ENCODE results near the gene CHST6.
"Not testable (repeated sequence)": the region's sequence is repeated elsewhere in the genome, so short reads cannot be mapped to it uniquely, and the experiment has no call there.

The CHST6 gene

GRCh38 chr16:75472908-75473877, 22.0 kb downstream of the CHST6 start:
- DNase-seq: no peak

GRCh38 chr16:75471723-75472633, 23.3 kb downstream of the CHST6 start:
- peak; percentile 19 for DNase-seq

GRCh38 chr16:75466760-75467159, 28.5 kb downstream of the CHST6 start:
- DNase-seq: no peak

GRCh38 chr16:75464122-75464918, 30.9 kb downstream of the CHST6 start, which contains the start of gene TMEM170A:
Gene TMEM170A, minus strand, starts transcription at chr16:75464689. Its CDS starts 89 bp downstream, at chr16:75464600.
- DNase-seq: peak; percentile 90

GRCh38 chr16:75463389-75464121, 31.7 kb downstream of the CHST6 start:
- not testable (repeated sequence) for DNase-seq

GRCh38 chr16:75462806-75463205, 32.4 kb downstream of the CHST6 start:
- no peak for DNase-seq

GRCh38 chr16:75461575-75461974, 33.7 kb downstream of the CHST6 start:
- no peak for DNase-seq

- DNase-seq: no peak
These were observed 34.8 kb downstream of the CHST6 start for GRCh38 chr16:75460446-75460845.

GRCh38 chr16:75459691-75460090, 35.5 kb downstream of the CHST6 start:
- DNase-seq: no peak

GRCh38 chr16:75458439-75458838, 36.8 kb downstream of the CHST6 start:
- DNase-seq: no peak

- DNase-seq: no peak
These were observed 37.2 kb downstream of the CHST6 start for GRCh38 chr16:75458029-75458428.

GRCh38 chr16:75457485-75458021, 37.7 kb downstream of the CHST6 start:
- DNase-seq: no peak

- DNase-seq: no peak
These were observed 38.3 kb downstream of the CHST6 start for GRCh38 chr16:75456971-75457370.

GRCh38 chr16:75456486-75456885, 38.8 kb downstream of the CHST6 start:
- DNase-seq: not testable (repeated sequence)

- DNase-seq: no peak
These were observed 39.6 kb downstream of the CHST6 start for GRCh38 chr16:75455677-75456076.

GRCh38 chr16:75452464-75453190, 42.6 kb downstream of the CHST6 start:
- no peak for DNase-seq

- DNase-seq: no peak
These were observed 48.8 kb downstream of the CHST6 start for GRCh38 chr16:75446416-75446815.

- DNase-seq: no peak
These were observed 49.9 kb downstream of the CHST6 start for GRCh38 chr16:75445298-75445697.

GRCh38 chr16:75443298-75443697, 51.9 kb downstream of the CHST6 start:
- no peak for DNase-seq

GRCh38 chr16:75433732-75434413, 61.4 kb downstream of the CHST6 start:
- peak; percentile 77 for DNase-seq
